Fibroblast of peridontal ligament (primary cell): ENCODE data around the gene MARCHF10.

Experiments used
- DNase-seq: peaks from one replicate; pipeline ENCODE4 v3.0.0-alpha.2; 2010; ENCODE audit errors: extremely low read depth

MARCHF10 gene

GRCh38 chr17:62751060-62751691 is 56.9 kb downstream of the MARCHF10 start:
- DNase-seq, result no peak

GRCh38 chr17:62750631-62751051 is 57.5 kb downstream of the MARCHF10 start:
- DNase-seq, result no peak

GRCh38 chr17:62749926-62750325 is 58.2 kb downstream of the MARCHF10 start:
- DNase-seq, result no peak

- DNase-seq, result no peak
Observed at GRCh38 chr17:62746941-62747340, 61.2 kb downstream of the MARCHF10 start.

- no peak for DNase-seq
Observed at GRCh38 chr17:62745806-62746205, 62.3 kb downstream of the MARCHF10 start.

- DNase-seq, result no peak
Observed at GRCh38 chr17:62744259-62744658, 63.9 kb downstream of the MARCHF10 start.

GRCh38 chr17:62741290-62741689 is 66.8 kb downstream of the MARCHF10 start:
- no peak for DNase-seq

GRCh38 chr17:62739645-62740388 is 68.3 kb downstream of the MARCHF10 start:
- peak; percentile 61 for DNase-seq

- no peak for DNase-seq
Observed at GRCh38 chr17:62738281-62738680, 69.8 kb downstream of the MARCHF10 start.

- no peak for DNase-seq
Observed at GRCh38 chr17:62737513-62737912, 70.6 kb downstream of the MARCHF10 start.

GRCh38 chr17:62735044-62735651 is 73.0 kb downstream of the MARCHF10 start:
- no peak for DNase-seq

GRCh38 chr17:62732125-62732524 is 76.0 kb downstream of the MARCHF10 start:
- no peak for DNase-seq

- DNase-seq, result no peak
Observed at GRCh38 chr17:62727916-62728672, 80.0 kb downstream of the MARCHF10 start.

- DNase-seq, result no peak
Observed at GRCh38 chr17:62725791-62726249, 82.3 kb downstream of the MARCHF10 start.

GRCh38 chr17:62724398-62725146 is 83.5 kb downstream of the MARCHF10 start:
- DNase-seq, result no peak

GRCh38 chr17:62723842-62724241 is 84.3 kb downstream of the MARCHF10 start:
- no peak for DNase-seq

GRCh38 chr17:62722625-62723024 is 85.5 kb downstream of the MARCHF10 start:
- peak; percentile 22 for DNase-seq

GRCh38 chr17:62720126-62720850 is 87.8 kb downstream of the MARCHF10 start:
- DNase-seq, result no peak

GRCh38 chr17:62719586-62719985 is 88.5 kb downstream of the MARCHF10 start:
- DNase-seq, result no peak

- no peak for DNase-seq
Observed at GRCh38 chr17:62718429-62718828, 89.7 kb downstream of the MARCHF10 start.

GRCh38 chr17:62717889-62718288 is 90.2 kb downstream of the MARCHF10 start:
- DNase-seq, result no peak
